ENCODE data around the gene CFAP68.
"Not testable (repeated sequence)": the region's sequence is repeated elsewhere in the genome, so short reads cannot be mapped to it uniquely, and the experiment has no call there.

DNA sequence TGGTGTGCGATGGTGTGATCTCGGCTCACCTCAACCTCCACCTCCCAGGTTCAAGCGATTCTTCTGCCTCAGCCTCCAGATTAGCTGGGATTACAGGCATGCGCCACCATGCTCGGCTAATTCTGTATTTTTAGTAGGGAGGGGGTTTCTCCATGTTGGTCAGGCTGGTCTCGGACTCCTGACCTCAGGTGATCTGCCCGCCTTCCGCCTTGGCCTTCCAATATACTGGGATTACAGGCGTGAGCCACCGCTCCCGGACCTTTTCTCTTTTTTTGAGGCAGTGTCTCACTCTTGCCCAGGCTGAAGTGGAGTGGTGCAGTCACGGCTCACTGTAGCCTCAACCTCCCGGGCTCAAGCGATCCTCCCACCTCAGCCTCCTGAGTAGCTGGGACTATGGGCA, 53.8 kb downstream of the CFAP68 start:
- TF ChIP-seq, protein P1, sequence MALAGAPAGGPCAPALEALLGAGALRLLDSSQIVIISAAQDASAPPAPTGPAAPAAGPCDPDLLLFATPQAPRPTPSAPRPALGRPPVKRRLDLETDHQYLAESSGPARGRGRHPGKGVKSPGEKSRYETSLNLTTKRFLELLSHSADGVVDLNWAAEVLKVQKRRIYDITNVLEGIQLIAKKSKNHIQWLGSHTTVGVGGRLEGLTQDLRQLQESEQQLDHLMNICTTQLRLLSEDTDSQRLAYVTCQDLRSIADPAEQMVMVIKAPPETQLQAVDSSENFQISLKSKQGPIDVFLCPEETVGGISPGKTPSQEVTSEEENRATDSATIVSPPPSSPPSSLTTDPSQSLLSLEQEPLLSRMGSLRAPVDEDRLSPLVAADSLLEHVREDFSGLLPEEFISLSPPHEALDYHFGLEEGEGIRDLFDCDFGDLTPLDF (CRISPR knock-in tag; IDR thresholded peaks at IDR 0.05): not testable (repeated sequence)
- TF ChIP-seq, protein P2, sequence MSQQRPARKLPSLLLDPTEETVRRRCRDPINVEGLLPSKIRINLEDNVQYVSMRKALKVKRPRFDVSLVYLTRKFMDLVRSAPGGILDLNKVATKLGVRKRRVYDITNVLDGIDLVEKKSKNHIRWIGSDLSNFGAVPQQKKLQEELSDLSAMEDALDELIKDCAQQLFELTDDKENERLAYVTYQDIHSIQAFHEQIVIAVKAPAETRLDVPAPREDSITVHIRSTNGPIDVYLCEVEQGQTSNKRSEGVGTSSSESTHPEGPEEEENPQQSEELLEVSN (IDR thresholded peaks at IDR 0.05; ENCODE audit: borderline replicate concordance in 1 of 2, extremely low read depth in 1 of 2, insufficient read depth in 1 of 2, insufficient read length in 1 of 2, low read depth in 1 of 2, low read length in 1 of 2, poor library complexity in 1 of 2, severe bottlenecking in 1 of 2): not testable (repeated sequence)
- TF ChIP-seq RAD21 (CRISPR knock-in tag; conservative IDR thresholded peaks at IDR 0.05 in 1 of 2, IDR thresholded peaks at IDR 0.05 in 1 of 2); CHD2 (IDR thresholded peaks at IDR 0.05; ENCODE audit: low read depth, low read length); BHLHE40 (IDR thresholded peaks at IDR 0.05; ENCODE audit: low read length); JUNB (CRISPR knock-in tag; conservative IDR thresholded peaks at IDR 0.05); CEBPB (tag; IDR thresholded peaks at IDR 0.05): not testable (repeated sequence)
- TF ChIP-seq, protein P3, sequence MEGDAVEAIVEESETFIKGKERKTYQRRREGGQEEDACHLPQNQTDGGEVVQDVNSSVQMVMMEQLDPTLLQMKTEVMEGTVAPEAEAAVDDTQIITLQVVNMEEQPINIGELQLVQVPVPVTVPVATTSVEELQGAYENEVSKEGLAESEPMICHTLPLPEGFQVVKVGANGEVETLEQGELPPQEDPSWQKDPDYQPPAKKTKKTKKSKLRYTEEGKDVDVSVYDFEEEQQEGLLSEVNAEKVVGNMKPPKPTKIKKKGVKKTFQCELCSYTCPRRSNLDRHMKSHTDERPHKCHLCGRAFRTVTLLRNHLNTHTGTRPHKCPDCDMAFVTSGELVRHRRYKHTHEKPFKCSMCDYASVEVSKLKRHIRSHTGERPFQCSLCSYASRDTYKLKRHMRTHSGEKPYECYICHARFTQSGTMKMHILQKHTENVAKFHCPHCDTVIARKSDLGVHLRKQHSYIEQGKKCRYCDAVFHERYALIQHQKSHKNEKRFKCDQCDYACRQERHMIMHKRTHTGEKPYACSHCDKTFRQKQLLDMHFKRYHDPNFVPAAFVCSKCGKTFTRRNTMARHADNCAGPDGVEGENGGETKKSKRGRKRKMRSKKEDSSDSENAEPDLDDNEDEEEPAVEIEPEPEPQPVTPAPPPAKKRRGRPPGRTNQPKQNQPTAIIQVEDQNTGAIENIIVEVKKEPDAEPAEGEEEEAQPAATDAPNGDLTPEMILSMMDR (IDR thresholded peaks at IDR 0.05 in 2 of 3, conservative IDR thresholded peaks at IDR 0.05 in 1 of 3; ENCODE audit: insufficient read depth in 2 of 3, low read depth in 1 of 3, low read length in 3 of 3): not testable (repeated sequence)
- TF ChIP-seq, protein P4, sequence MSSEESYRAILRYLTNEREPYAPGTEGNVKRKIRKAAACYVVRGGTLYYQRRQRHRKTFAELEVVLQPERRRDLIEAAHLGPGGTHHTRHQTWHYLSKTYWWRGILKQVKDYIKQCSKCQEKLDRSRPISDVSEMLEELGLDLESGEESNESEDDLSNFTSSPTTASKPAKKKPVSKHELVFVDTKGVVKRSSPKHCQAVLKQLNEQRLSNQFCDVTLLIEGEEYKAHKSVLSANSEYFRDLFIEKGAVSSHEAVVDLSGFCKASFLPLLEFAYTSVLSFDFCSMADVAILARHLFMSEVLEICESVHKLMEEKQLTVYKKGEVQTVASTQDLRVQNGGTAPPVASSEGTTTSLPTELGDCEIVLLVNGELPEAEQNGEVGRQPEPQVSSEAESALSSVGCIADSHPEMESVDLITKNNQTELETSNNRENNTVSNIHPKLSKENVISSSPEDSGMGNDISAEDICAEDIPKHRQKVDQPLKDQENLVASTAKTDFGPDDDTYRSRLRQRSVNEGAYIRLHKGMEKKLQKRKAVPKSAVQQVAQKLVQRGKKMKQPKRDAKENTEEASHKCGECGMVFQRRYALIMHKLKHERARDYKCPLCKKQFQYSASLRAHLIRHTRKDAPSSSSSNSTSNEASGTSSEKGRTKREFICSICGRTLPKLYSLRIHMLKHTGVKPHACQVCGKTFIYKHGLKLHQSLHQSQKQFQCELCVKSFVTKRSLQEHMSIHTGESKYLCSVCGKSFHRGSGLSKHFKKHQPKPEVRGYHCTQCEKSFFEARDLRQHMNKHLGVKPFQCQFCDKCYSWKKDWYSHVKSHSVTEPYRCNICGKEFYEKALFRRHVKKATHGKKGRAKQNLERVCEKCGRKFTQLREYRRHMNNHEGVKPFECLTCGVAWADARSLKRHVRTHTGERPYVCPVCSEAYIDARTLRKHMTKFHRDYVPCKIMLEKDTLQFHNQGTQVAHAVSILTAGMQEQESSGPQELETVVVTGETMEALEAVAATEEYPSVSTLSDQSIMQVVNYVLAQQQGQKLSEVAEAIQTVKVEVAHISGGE (CRISPR knock-in tag; IDR thresholded peaks at IDR 0.05): not testable (repeated sequence)
- TF ChIP-seq, protein P5, sequence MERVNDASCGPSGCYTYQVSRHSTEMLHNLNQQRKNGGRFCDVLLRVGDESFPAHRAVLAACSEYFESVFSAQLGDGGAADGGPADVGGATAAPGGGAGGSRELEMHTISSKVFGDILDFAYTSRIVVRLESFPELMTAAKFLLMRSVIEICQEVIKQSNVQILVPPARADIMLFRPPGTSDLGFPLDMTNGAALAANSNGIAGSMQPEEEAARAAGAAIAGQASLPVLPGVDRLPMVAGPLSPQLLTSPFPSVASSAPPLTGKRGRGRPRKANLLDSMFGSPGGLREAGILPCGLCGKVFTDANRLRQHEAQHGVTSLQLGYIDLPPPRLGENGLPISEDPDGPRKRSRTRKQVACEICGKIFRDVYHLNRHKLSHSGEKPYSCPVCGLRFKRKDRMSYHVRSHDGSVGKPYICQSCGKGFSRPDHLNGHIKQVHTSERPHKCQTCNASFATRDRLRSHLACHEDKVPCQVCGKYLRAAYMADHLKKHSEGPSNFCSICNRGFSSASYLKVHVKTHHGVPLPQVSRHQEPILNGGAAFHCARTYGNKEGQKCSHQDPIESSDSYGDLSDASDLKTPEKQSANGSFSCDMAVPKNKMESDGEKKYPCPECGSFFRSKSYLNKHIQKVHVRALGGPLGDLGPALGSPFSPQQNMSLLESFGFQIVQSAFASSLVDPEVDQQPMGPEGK (CRISPR knock-in tag; IDR thresholded peaks at IDR 0.05; ENCODE audit: borderline replicate concordance): not testable (repeated sequence)
- TF ChIP-seq, protein P6, sequence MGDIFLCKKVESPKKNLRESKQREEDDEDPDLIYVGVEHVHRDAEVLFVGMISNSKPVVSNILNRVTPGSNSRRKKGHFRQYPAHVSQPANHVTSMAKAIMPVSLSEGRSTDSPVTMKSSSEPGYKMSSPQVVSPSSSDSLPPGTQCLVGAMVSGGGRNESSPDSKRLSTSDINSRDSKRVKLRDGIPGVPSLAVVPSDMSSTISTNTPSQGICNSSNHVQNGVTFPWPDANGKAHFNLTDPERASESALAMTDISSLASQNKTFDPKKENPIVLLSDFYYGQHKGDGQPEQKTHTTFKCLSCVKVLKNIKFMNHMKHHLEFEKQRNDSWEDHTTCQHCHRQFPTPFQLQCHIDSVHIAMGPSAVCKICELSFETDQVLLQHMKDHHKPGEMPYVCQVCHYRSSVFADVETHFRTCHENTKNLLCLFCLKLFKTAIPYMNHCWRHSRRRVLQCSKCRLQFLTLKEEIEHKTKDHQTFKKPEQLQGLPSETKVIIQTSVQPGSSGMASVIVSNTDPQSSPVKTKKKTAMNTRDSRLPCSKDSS (IDR thresholded peaks at IDR 0.05; ENCODE audit: low read depth, partially characterized antibody): not testable (repeated sequence)
